Tibial nerve (tissue), 4 donors: ENCODE data around the gene PAK1.

Experiments used
- CTCF ChIP-seq, 5 experiments: fragments of 200-600 bp in 3 of 5; fragments of 450-650 bp in 2 of 5; sonication (generic) in 3 of 5; IDR thresholded peaks; one replicate each; pipeline ENCODE4 v1.5.1; 2016 to 2019; ENCODE audit warnings: antibody characterized with exemption in 5 of 5, mild to moderate bottlenecking in 3 of 5, moderate library complexity in 2 of 5
- EP300 ChIP-seq, 2 donors: sonication (generic); formaldehyde crosslinking; IDR thresholded peaks; one replicate each; pipeline ENCODE4 v1.6.1; 2017; ENCODE audit warnings: antibody characterized with exemption in 2 of 2, mild to moderate bottlenecking in 1 of 2
- POLR2A ChIP-seq, 2 donors: fragments of 450-650 bp; IDR thresholded peaks; one replicate each; pipeline ENCODE4 v1.6.1; 2017; ENCODE audit warnings: antibody characterized with exemption in 2 of 2, mild to moderate bottlenecking in 2 of 2, moderate library complexity in 2 of 2

GRCh38 chr11:77300695-77301094 lies 173.2 kb downstream of the PAK1 start:
- TF ChIP-seq CTCF (IDR thresholded peaks at IDR 0.05) (no peak), EP300 (IDR thresholded peaks at IDR 0.05) (no peak), POLR2A (IDR thresholded peaks at IDR 0.05) (no peak)
